ENCODE measurements around the gene PPP1CB. TPM values are rescaled to one million over a fixed set of nuclear protein-coding genes. Genes with fewer than 3 reads are reported as not detected.
"Not testable (repeated sequence)": the region's sequence is repeated elsewhere in the genome, so short reads cannot be mapped to it uniquely, and the experiment has no call there.

The PPP1CB gene
- polyA plus RNA-seq, 10 donors = 140 to 236 (median 187) TPM

GRCh38 chr2:28736034-28736433 lies 15.6 kb upstream of the PPP1CB start:
- peak; percentile 71 to 80 (median 72) for DNase-seq

- DNase-seq = no peak
Observed at GRCh38 chr2:28737655-28738054, 14.0 kb upstream of the PPP1CB start.

GRCh38 chr2:28742619-28743018 lies 9.0 kb upstream of the PPP1CB start:
- DNase-seq = not testable (repeated sequence)

- no peak for DNase-seq
Observed at GRCh38 chr2:28745225-28745624, 6.4 kb upstream of the PPP1CB start.

GRCh38 chr2:28745876-28746275 lies 5.8 kb upstream of the PPP1CB start:
- DNase-seq = no peak

GRCh38 chr2:28746429-28747111 lies 5.1 kb upstream of the PPP1CB start:
- peak in 1 of 3 donors; percentile 33 for DNase-seq

- no peak for DNase-seq
Observed at GRCh38 chr2:28747714-28748113, 3.9 kb upstream of the PPP1CB start.

GRCh38 chr2:28748176-28748575 lies 3.5 kb upstream of the PPP1CB start:
- no peak for DNase-seq

GRCh38 chr2:28748941-28749340 lies 2.7 kb upstream of the PPP1CB start:
- DNase-seq = no peak

GRCh38 chr2:28749526-28749925 lies 2.1 kb upstream of the PPP1CB start:
- no peak for DNase-seq

- peak; percentile 19 to 74 (median 34) for DNase-seq
Observed at GRCh38 chr2:28750316-28751251, 1.0 kb upstream of the PPP1CB start.

GRCh38 chr2:28751956-28752630 lies 463 bp downstream of the PPP1CB start:
- DNase-seq = peak in 2 of 3 donors; percentile 27 to 35

- peak; percentile 8 to 56 (median 10) for DNase-seq
Observed at GRCh38 chr2:28752631-28753376, 1.2 kb downstream of the PPP1CB start.

GRCh38 chr2:28754321-28754720 lies 2.7 kb downstream of the PPP1CB start:
- no peak for DNase-seq

GRCh38 chr2:28755421-28755820 lies 3.8 kb downstream of the PPP1CB start:
- DNase-seq = no peak

- DNase-seq = no peak
Observed at GRCh38 chr2:28758459-28758858, 6.8 kb downstream of the PPP1CB start.

GRCh38 chr2:28761420-28761819 lies 9.8 kb downstream of the PPP1CB start:
- no peak for DNase-seq

- DNase-seq = peak in 2 of 3 donors; percentile 19 to 78
Observed at GRCh38 chr2:28764909-28765711, 13.5 kb downstream of the PPP1CB start.

- no peak for DNase-seq
Observed at GRCh38 chr2:28766070-28766469, 14.4 kb downstream of the PPP1CB start.

GRCh38 chr2:28767337-28767736 lies 15.7 kb downstream of the PPP1CB start:
- no peak for DNase-seq

- DNase-seq = no peak
Observed at GRCh38 chr2:28768422-28768821, 16.8 kb downstream of the PPP1CB start.

All from muscle of back (tissue), 11 donors.